ENCODE results near the gene PSMD12. TPM values are rescaled to one million over a fixed set of nuclear protein-coding genes. Genes with fewer than 3 reads are reported as not detected.

The PSMD12 gene
- 26.2 TPM for total RNA-seq

DNA sequence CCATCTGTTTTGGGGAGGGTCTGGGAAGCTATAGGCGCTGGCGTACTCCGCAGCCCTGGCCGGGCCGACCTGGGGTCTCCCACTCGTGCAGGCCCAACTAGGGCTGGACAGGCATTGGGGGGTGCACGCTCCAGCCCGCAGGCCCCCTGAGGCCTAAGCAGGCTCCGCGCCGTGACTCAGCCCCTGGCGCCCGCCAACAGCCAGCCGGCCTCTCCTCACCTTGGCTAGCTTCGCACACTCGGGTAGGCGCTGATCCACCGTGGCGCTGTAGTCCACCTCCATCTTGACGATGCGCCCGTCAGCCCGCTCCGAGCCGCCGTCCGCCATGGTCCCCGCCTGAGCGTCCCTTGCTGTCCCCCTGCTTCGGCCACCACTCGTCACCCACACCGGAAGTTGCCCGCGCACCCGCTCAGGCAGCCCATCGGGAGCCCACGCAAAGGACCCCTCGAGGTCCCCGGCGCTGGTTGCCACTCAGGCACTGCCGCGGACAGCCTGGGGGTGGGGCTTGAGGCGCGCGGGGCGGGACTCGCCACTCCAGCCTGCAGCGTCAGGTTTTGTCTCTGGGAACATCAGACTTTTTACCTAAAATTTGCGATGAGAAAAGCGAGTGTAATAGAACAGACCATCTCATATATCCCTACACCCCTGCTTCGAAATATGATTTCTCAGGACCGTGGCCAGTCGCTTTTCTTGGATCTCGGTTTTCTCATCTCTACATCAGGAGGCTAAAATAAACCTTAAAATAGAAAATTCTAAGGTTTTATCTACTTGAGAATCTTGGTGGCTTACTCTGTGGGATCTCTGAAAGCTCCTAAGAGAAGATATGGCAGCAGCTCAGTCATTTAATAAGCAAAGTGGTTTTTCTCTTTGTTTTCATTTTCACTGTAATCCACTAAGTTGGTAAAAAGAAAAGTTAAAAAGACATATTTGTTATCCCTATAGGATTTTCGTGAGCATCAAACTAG, at the start of gene PSMD12:
PSMD12 (minus strand) TSS at position 385 of the 965 bp plus-strand sequence; CDS start at position 327, 58 bp downstream.

GRCh38 chr17:67376737-67377487, 10.5 kb upstream of the PSMD12 start, which contains the start of gene PITPNC1:
TSS of gene PITPNC1 (plus strand) at chr17:67377281.

Small RNA genes within 50 kb of the gene (small RNA-seq; reads per million reads assigned to genes)
- not detected for gene RF00019 (ENCODE audit: low replicate concordance)

Other genes starting within 250 kb of the PSMD12 start
- 72.0 TPM for gene HELZ, start 121.4 kb downstream of the PSMD12 start, total RNA-seq
- gene PITPNC1, start 10.7 kb upstream of the PSMD12 start, total RNA-seq = 13.4 TPM